Effector memory CD8-positive, alpha-beta T cell (primary cell): ENCODE data around the gene LHCGR.
"Not testable (repeated sequence)": the region's sequence is repeated elsewhere in the genome, so short reads cannot be mapped to it uniquely, and the experiment has no call there.

Experiments used
- ATAC-seq: fragments of 150-1000 bp; cut with Tn5 transposase; replicated peaks from 2 replicates; pipeline ENCODE4 v1.10.0; 2021; ENCODE audit warnings: mild to moderate bottlenecking, moderate library complexity
- DNase-seq, 3 experiments: peaks; one replicate each; pipeline ENCODE4 v3.0.0; 2021
- H3K27ac Mint-ChIP-seq, 2 donors: one replicate each; pipeline ENCODE4 v1.8.0; 2022; ENCODE audit warnings: mild to moderate bottlenecking in 2 of 2, mixed read lengths in 2 of 2, moderate library complexity in 2 of 2
- H3K27me3 Mint-ChIP-seq, 2 donors: one replicate each; pipeline ENCODE4 v1.8.0; 2022; ENCODE audit warnings: mixed read lengths in 2 of 2
- H3K36me3 Mint-ChIP-seq: one replicate; pipeline ENCODE4 v1.8.0; 2022; ENCODE audit warnings: mild to moderate bottlenecking, moderate library complexity, mixed read lengths; ENCODE audit not compliant: insufficient read depth
- H3K4me1 Mint-ChIP-seq, 2 donors: one replicate each; pipeline ENCODE4 v1.8.0; 2022; ENCODE audit warnings: low read depth in 2 of 2, mixed read lengths in 2 of 2
- H3K4me3 Mint-ChIP-seq, 2 donors: one replicate each; pipeline ENCODE4 v1.8.0; 2022; ENCODE audit warnings: mild to moderate bottlenecking in 2 of 2, mixed read lengths in 2 of 2, moderate library complexity in 2 of 2
- H3K9me3 Mint-ChIP-seq, 2 donors: one replicate each; pipeline ENCODE4 v1.8.0; 2022; ENCODE audit warnings: mixed read lengths in 2 of 2

Gene LHCGR

DNA sequence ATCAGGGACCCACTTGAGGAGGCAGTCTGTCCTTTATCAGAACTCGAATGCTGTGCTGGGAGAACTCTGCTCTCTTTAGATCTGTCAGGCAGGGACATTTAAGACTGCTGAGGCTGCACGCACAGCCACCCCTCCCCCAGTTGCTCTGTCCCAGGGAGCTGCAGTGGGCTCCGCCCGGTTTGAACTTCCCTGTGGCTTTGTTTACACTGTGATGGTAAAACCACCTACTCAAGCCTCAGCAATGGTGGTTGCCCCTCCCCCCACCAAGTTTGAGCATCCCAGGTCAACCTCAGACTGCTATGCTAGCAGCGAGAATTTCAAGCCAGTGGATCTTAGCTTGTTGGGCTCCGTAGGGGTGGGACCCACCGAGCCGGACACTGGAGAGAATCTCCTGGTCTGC is 11.8 kb upstream of the LHCGR start:
- Mint-ChIP-seq H3K4me3 (no peak overlapping the region), H3K9me3 (peaks cover 2 to 17% of the 10 kb centered on the region in 2 donors), H3K36me3 (peaks cover 3% of the 10 kb centered on the region), H3K4me1 (no peaks in the 10 kb centered on the region), H3K27me3 (peaks cover 14 to 17% of the 10 kb centered on the region in 2 donors), H3K27ac (no peak overlapping the region)
- DNase-seq, result no peak
- no peak for ATAC-seq

DNA sequence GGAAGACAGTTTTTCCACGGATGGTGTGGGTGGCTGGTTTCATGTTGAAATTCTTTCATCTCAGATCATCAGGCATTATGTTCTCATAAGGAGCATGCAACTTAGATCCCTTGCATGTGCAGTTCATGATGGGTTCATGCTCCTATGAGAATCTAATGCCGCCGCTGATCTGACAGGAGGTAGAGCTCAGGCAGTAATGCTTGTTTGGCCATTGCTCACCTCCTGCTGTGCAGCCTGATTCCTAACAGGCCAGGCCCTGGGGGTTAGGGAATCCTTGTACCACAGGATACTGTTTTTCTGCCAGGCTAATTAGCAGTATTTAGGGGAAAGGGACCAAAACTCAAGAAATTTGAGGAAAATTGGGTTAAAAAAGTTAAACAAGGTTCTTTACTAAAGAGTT is 5.3 kb upstream of the LHCGR start:
- Mint-ChIP-seq H3K9me3 (no peaks in the 10 kb centered on the region), H3K4me1 (no peaks in the 10 kb centered on the region), H3K36me3 (no peaks in the 10 kb centered on the region), H3K27me3 (peaks cover 6 to 11% of the 10 kb centered on the region in 2 donors), H3K4me3 (no peak overlapping the region), H3K27ac (no peak overlapping the region)
- no peak for DNase-seq
- no peak for ATAC-seq

DNA sequence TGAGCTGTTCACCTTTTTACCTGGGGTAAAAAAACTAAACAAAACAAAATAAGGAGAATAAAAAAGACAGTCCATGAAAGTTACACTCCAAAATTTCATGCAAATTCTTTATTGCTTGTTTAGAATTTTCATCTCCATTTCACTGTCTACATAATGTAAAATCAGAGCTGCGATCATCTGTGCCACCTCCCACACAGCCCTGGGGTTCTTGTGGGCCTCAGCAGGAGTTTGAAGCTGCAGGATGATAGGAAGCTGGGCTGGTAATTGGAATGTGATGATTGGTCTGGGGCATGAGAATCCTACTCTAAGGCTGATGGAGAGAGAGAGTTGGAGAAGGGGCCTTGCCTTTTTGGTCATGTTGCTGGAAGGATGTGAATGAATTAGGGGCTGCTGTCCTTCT is 4.2 kb upstream of the LHCGR start:
- DNase-seq (no peak), ATAC-seq (no peak)
- Mint-ChIP-seq H3K27me3 (peaks cover 18% of the 10 kb centered on the region in 2 donors), H3K4me3 (no peak overlapping the region), H3K27ac (no peak overlapping the region), H3K36me3 (no peaks in the 10 kb centered on the region), H3K9me3 (no peaks in the 10 kb centered on the region), H3K4me1 (no peaks in the 10 kb centered on the region)

DNA sequence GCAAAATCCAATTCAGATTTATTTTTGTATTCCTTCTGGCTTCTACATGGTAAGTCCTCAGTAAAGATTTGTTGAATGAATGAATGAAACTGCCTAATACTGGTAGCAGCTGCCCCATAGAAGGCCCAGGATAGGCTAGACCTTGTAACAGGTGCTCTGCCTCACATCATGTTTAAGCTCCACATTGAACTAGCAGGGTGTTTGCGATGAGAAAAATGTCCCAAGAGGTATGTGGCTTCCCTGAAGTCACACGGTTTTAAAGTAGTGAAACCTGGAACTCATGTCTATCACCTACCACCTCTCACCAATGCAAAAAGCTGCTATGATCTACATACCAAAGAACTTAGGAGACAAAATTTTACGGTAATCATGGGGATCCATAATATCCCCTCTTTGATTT is 765 bp upstream of the LHCGR start:
- Mint-ChIP-seq H3K27me3 (peaks cover 23 to 34% of the 10 kb centered on the region in 2 donors), H3K4me1 (no peaks in the 10 kb centered on the region), H3K36me3 (no peaks in the 10 kb centered on the region), H3K4me3 (no peak overlapping the region), H3K27ac (no peak overlapping the region), H3K9me3 (peaks cover 0 to 2% of the 10 kb centered on the region in 2 donors)
- DNase-seq, result no peak
- ATAC-seq, result no peak

DNA sequence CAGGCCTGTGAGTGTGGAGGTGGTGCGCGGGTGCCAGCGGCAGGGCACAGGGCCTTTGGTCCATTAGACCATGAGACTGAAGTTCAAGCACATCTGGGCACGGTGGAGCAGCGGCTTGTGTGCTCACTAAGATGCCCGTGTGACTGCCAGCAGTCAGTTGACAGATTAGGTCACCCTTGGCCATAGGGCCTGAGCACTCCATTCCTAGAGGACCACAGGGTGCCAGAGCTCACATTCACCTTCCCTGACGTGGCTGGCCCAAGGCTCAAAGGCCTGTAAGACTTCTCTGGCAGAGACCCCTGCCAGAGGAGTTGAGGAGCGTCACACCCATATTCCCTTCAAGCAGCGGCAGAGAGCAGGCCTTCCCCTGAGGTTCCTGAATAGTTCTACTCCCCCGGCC is 650 bp downstream of the LHCGR start:
- H3K36me3 Mint-ChIP-seq, result no peaks in the 10 kb centered on the region
- DNase-seq, result no peak
- peaks cover 0 to 2% of the 10 kb centered on the region in 2 donors for H3K9me3 Mint-ChIP-seq
- H3K4me3 Mint-ChIP-seq, result no peak overlapping the region
- no peak overlapping the region for H3K27ac Mint-ChIP-seq
- ATAC-seq, result no peak
- H3K27me3 Mint-ChIP-seq, result peaks cover 23 to 34% of the 10 kb centered on the region in 2 donors
- H3K4me1 Mint-ChIP-seq, result no peaks in the 10 kb centered on the region

DNA sequence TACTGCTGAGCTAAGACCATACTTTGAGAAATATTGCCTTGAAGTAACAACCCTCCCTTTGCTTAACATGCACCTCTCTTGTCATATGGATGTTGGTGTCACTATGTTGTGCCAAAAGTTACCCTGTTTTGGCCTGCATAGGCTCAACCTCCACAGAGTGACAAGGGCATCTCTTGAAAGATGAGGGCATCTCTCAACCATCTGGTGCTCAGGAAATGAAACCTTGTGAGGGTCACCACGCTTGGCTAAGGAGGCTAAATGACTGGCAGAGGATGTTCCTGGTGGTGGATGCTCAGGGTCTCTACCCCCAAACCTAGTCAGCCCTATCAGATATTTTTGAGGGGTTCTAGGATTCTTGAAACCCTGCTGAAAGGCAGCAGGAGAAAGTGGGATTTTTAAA is 2.3 kb downstream of the LHCGR start:
- Mint-ChIP-seq H3K4me1 (no peaks in the 10 kb centered on the region), H3K9me3 (peaks cover 0 to 2% of the 10 kb centered on the region in 2 donors), H3K36me3 (no peaks in the 10 kb centered on the region), H3K27ac (no peak overlapping the region), H3K27me3 (peaks cover 23 to 34% of the 10 kb centered on the region in 2 donors), H3K4me3 (no peak overlapping the region)
- ATAC-seq (no peak), DNase-seq (no peak)

DNA sequence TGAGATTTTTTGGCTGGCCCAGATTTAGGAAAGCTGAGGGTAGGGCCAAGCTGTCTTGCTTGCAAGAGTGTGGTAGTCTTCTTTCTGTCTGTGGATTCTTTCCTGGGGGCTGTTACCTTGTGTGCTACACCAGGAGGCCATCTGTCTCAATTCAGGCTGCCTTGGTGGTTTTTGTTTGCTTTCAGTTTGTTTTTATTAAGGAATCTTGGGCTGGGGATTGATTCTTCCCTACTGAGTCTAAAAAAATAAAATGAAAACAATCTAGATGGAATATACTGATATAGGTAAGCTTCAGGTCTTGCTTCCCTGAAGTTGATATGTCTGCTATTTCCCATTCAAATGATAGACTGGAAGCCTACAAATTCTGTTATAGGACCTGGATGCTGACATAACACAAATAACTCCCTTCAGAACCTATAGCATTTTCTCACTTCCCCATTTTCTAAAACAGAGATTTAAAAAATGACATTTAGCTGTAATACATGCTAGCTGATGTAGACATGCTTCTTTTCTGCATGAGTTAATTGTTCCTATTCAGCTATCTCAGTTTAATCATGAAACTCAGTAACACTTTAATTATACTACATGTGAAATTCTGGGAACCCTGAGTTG is 5.3 kb downstream of the LHCGR start:
- H3K27ac Mint-ChIP-seq, result no peak overlapping the region
- H3K9me3 Mint-ChIP-seq, result peaks cover 0 to 2% of the 10 kb centered on the region in 2 donors
- H3K27me3 Mint-ChIP-seq, result peaks cover 10 to 22% of the 10 kb centered on the region in 2 donors
- H3K36me3 Mint-ChIP-seq, result no peaks in the 10 kb centered on the region
- no peak overlapping the region for H3K4me3 Mint-ChIP-seq
- no peaks in the 10 kb centered on the region for H3K4me1 Mint-ChIP-seq
- ATAC-seq (no peak), DNase-seq (no peak)

DNA sequence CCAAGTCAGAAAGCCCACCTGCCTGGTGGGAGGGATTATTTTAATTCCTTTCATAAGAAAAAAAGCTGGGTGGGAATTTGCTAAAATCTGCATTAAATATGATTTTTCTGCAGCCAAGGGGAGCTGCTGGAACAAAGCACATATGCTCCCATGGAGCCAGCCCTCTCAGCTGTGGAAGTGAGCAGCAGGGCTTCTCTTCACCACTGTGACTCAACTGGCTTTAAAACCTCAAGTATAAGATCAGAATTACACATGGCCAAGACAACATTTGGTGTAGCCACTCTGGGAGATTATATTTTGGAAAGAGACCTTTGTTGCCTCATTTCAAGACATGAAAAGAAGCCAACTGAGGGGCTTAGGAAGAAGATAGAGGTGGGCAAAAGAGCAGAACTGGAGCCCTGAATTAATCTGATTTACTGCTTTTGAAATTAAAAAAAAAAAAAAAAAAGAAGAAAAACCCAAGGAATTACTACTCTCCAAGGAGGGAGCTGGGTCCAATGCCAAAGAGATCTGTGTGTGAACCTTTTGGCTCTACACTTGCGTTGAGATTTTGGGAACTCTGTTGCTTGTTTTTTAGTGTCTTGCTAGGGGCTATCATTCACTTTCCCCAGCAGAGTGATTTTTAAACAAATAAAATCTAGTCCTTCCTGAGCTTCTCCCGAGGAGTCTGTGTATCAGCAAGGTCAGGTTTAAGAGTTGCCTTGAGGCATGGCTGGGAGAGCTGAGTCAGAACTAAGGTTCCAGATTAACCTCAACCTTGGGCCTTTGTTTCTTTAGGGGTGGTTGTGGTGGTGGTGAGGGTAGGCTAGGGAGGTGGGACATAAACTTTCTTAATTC is 6.0 kb downstream of the LHCGR start:
- ATAC-seq, result no peak
- H3K27ac Mint-ChIP-seq, result no peak overlapping the region
- peaks cover 0 to 2% of the 10 kb centered on the region in 2 donors for H3K9me3 Mint-ChIP-seq
- peaks cover 3 to 15% of the 10 kb centered on the region in 2 donors for H3K27me3 Mint-ChIP-seq
- no peaks in the 10 kb centered on the region for H3K36me3 Mint-ChIP-seq
- no peak for DNase-seq
- H3K4me3 Mint-ChIP-seq, result no peak overlapping the region
- no peaks in the 10 kb centered on the region for H3K4me1 Mint-ChIP-seq

DNA sequence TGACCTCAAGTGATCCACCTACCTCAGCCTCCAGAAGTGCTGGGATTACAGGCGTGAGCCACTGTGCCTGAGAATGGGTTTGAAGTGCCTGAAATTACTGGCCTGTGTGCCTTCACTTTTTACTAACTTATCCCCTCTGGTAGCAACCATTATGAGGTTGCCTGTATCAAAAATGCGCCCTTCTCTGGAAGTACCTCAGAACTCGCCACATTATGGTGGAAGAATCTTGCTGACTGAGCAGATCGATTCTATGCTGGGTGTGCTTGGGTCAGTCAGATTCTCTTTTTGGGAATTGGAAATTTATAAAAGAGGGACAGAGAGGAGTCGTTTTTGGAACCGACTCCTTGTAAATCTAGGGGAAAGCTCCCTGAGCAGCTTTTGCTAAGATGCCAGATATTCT is 8.2 kb downstream of the LHCGR start:
- no peaks in the 10 kb centered on the region for H3K36me3 Mint-ChIP-seq
- H3K27ac Mint-ChIP-seq, result no peak overlapping the region
- no peaks in the 10 kb centered on the region for H3K27me3 Mint-ChIP-seq
- DNase-seq (no peak), ATAC-seq (no peak)
- no peak overlapping the region for H3K4me3 Mint-ChIP-seq
- peaks cover 0 to 2% of the 10 kb centered on the region in 2 donors for H3K9me3 Mint-ChIP-seq
- no peaks in the 10 kb centered on the region for H3K4me1 Mint-ChIP-seq

DNA sequence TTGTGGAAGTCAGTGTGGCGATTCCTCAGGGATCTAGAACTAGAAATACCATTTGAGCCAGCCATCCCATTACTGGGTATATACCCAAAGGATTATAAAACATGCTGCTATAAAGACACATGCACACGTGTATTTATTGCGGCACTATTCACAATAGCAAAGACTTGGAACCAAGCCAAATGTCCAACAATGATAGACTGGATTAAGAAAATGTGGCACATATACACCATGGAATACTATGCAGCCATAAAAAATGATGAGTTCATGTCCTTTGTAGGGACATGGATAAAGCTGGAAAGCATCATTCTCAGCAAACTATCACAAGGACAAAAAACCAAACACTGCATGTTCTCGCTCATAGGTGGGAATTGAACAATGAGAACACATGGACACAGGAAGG is 16.3 kb downstream of the LHCGR start:
- peaks cover 5 to 11% of the 10 kb centered on the region in 2 donors for H3K27me3 Mint-ChIP-seq
- not testable (repeated sequence) for H3K27ac Mint-ChIP-seq, ATAC-seq

DNA sequence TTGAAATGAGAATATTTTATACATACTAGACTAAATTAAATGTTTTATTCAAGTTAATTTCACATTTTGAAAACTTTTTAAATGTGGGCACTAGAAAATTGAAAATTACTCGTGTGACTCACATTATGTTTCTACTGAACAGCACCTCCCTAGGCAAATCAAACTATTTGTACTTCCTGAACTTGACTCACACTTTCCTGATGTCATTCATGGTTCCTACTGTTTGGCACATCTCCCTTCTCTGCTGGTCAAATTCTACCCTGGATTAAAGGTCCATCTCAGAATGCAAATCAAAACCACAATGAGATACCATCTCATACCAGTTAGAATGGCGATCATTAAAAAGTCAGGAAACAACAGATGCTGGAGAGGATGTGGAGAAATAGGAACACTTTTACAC is 16.7 kb downstream of the LHCGR start:
- no peak for DNase-seq
- Mint-ChIP-seq H3K27ac (no peak overlapping the region), H3K36me3 (no peaks in the 10 kb centered on the region), H3K4me3 (no peak overlapping the region), H3K27me3 (peaks cover 5 to 13% of the 10 kb centered on the region in 2 donors), H3K9me3 (peaks cover 0 to 9% of the 10 kb centered on the region in 2 donors), H3K4me1 (no peaks in the 10 kb centered on the region)
- ATAC-seq, result no peak

More for the DNA sequence above, 16.3 kb downstream of the LHCGR start:
- H3K4me1 Mint-ChIP-seq, H3K9me3 Mint-ChIP-seq, H3K4me3 Mint-ChIP-seq, DNase-seq, H3K36me3 Mint-ChIP-seq: not testable (repeated sequence)

DNA sequence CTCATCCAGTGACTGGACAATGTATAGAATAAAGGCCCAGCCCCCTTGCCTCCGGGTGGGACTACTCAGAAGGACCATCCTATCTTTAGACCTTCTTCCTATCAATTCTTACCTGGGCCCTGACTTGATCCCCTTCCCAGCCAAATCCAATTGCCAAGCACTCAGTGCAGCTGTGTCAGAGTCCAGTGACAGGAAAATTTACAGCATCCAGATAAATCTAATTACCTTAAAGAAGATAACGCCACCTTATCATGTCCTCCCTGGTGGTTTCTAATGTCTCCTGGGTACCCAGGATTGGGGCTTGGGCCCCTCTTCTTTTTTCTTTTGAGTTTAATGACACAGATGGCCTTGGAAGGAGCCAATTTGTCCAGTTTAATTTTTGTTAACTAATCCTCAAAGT is 19.3 kb downstream of the LHCGR start:
- no peak overlapping the region for H3K27ac Mint-ChIP-seq
- H3K9me3 Mint-ChIP-seq, result peaks cover 0 to 9% of the 10 kb centered on the region in 2 donors
- peaks cover 5 to 25% of the 10 kb centered on the region in 2 donors for H3K27me3 Mint-ChIP-seq
- DNase-seq, result no peak
- no peak overlapping the region for H3K4me3 Mint-ChIP-seq
- H3K36me3 Mint-ChIP-seq, result no peaks in the 10 kb centered on the region
- H3K4me1 Mint-ChIP-seq, result no peaks in the 10 kb centered on the region
- ATAC-seq, result no peak

DNA sequence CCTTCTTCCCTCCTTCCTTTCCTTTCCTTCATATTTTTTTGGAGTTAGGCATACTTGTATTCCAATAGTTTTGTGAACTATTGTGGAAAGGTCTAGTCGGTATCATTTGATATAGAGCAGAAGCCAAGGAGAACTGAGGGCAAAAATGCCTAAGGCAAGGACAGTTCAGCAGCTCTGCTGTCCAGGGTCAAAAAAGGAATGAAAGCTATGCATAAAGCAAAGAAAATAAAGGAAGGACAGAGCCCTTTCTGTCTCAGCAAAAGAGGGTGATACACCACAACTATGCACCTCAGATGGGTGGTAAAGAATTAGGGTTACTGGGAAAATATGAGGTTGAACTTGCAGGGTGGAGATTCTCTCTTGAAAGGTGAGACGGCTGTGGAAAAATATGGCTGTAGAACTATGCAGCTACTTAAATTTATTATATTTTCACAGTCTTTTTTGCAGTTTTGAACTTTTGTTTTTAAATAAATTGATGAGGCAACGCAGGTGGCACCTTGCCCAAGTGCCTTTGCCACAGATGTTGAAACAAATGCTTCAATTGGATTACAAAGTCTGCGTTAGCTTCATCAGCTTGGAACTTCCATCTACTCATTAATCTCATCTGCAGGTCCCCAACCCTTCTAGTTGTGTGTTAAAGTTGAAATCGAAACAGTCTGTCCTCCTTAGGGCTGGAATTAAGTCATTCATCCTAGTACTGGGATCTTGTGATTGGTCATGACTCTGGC is 20.8 kb downstream of the LHCGR start:
- Mint-ChIP-seq H3K4me3 (no peak overlapping the region), H3K36me3 (no peaks in the 10 kb centered on the region), H3K27ac (no peak overlapping the region), H3K9me3 (peaks cover 0 to 9% of the 10 kb centered on the region in 2 donors), H3K4me1 (no peaks in the 10 kb centered on the region), H3K27me3 (peaks cover 5 to 25% of the 10 kb centered on the region in 2 donors)
- DNase-seq (no peak), ATAC-seq (no peak)
